ENCODE measurements around the gene CYP4F11. TPM values are rescaled to one million over a fixed set of nuclear protein-coding genes. Genes with fewer than 3 reads are reported as not detected.

The CYP4F11 gene
- total and polyA plus RNA-seq, 2 donors (not counting 3 experiments of a cell fraction or from before 2014, with no cell fraction given), result not detected

- H3K4me1 ChIP-seq (ENCODE audit: control insufficient read depth, extremely low read depth, insufficient read depth, low read length), result no peaks in the 10 kb centered on the region
- no peak for FAIRE-seq
- H2AFZ ChIP-seq (ENCODE audit: low read depth, low read length), result no peak overlapping the region
- ChIA-PET POLR2A (no interaction called here), CTCF (no interaction called here)
- no peak overlapping the region for H3K9ac ChIP-seq (replicated peaks; ENCODE audit: extremely low read depth, insufficient read depth, low read length)
- H3K9me3 ChIP-seq (replicated peaks; ENCODE audit: control insufficient read depth, insufficient read depth, low read length), result no peaks in the 10 kb centered on the region
- dilution Hi-C loops (cut with MboI; ENCODE audit: extremely low pct_ligation_motif_present, low sequenced_read_pairs), result no loop called here
- H4K20me1 ChIP-seq (replicated peaks; ENCODE audit: control insufficient read depth, extremely low read depth, insufficient read depth, low read length), result no peaks in the 10 kb centered on the region
- BruUV-seq (replicated peaks), result no TSS peak
- no peaks in the 10 kb centered on the region for H3K79me2 ChIP-seq (ENCODE audit: control insufficient read depth, insufficient read depth, low read length)
- no peaks in the 10 kb centered on the region for H3K36me3 ChIP-seq (ENCODE audit: control insufficient read depth in 2 of 2, extremely low read depth in 1 of 2, insufficient read depth in 2 of 2, low read length in 2 of 2)
- TF ChIP-seq FOS (IDR thresholded peaks at IDR 0.05; ENCODE audit: borderline replicate concordance, insufficient read depth, low read length), result no peak
- no peak for TF ChIP-seq CTCF (IDR thresholded peaks at IDR 0.05; ENCODE audit: extremely low read depth in 1 of 2, insufficient read depth in 1 of 2, low read depth in 1 of 2, low read length in 2 of 2)
- no peak for TF ChIP-seq EZH2 (IDR thresholded peaks at IDR 0.05; ENCODE audit: borderline replicate concordance, low read depth, low read length, severe bottlenecking)
- no peak for TF ChIP-seq GATA2 (IDR thresholded peaks at IDR 0.05; ENCODE audit: insufficient read depth, insufficient read length, low read depth, low read length)
- no peak overlapping the region for H3K4me2 ChIP-seq (ENCODE audit: insufficient read depth, low read length)
- no peak overlapping the region for H3K27ac ChIP-seq (ENCODE audit: insufficient read depth, low read depth, low read length)
- intact Hi-C loops (cut with micrococcal nuclease), result no loop called here
- no peaks in the 10 kb centered on the region for H3K9me1 ChIP-seq (replicated peaks; ENCODE audit: control insufficient read depth, extremely low read depth, insufficient read depth, low read length)
- DNase-seq (ENCODE audit: low read depth, low spot score), result no peak
- no peak overlapping the region for H3K4me3 ChIP-seq (replicated peaks in 1 of 3; ENCODE audit: insufficient read depth in 1 of 3, low read depth in 1 of 3, low read length in 3 of 3)
- H3K27me3 ChIP-seq (ENCODE audit: control insufficient read depth in 2 of 2, insufficient read depth in 2 of 2, low read length in 2 of 2), result no peaks in the 10 kb centered on the region
Observed at GRCh38 chr19:15962319-15962718, 28.0 kb upstream of the CYP4F11 start.

- intact Hi-C loops (cut with micrococcal nuclease) (no loop called here), dilution Hi-C loops (cut with MboI; ENCODE audit: extremely low pct_ligation_motif_present, low sequenced_read_pairs) (no loop called here)
- H3K9ac ChIP-seq (replicated peaks; ENCODE audit: extremely low read depth, insufficient read depth, low read length), result no peak overlapping the region
- H2AFZ ChIP-seq (ENCODE audit: low read depth, low read length), result no peak overlapping the region
- CTCF ChIA-PET, result no interaction called here
- DNase-seq (ENCODE audit: low read depth, low spot score) (no peak), FAIRE-seq (no peak)
- no peak overlapping the region for H3K4me2 ChIP-seq (ENCODE audit: insufficient read depth, low read length)
- POLR2A ChIA-PET, result no interaction called here
- H3K4me1 ChIP-seq (ENCODE audit: control insufficient read depth, extremely low read depth, insufficient read depth, low read length), result no peaks in the 10 kb centered on the region
- H3K4me3 ChIP-seq (replicated peaks in 1 of 3; ENCODE audit: insufficient read depth in 1 of 3, low read depth in 1 of 3, low read length in 3 of 3), result no peak overlapping the region
- no peak overlapping the region for H3K27ac ChIP-seq (ENCODE audit: insufficient read depth, low read depth, low read length)
- H3K27me3 ChIP-seq (ENCODE audit: control insufficient read depth in 2 of 2, insufficient read depth in 2 of 2, low read length in 2 of 2), result no peaks in the 10 kb centered on the region
- H4K20me1 ChIP-seq (replicated peaks; ENCODE audit: control insufficient read depth, extremely low read depth, insufficient read depth, low read length), result no peaks in the 10 kb centered on the region
- no peaks in the 10 kb centered on the region for H3K36me3 ChIP-seq (ENCODE audit: control insufficient read depth in 2 of 2, extremely low read depth in 1 of 2, insufficient read depth in 2 of 2, low read length in 2 of 2)
- BruUV-seq (replicated peaks), result no TSS peak
- TF ChIP-seq CTCF (IDR thresholded peaks at IDR 0.05; ENCODE audit: extremely low read depth in 1 of 2, insufficient read depth in 1 of 2, low read depth in 1 of 2, low read length in 2 of 2) (no peak), FOS (IDR thresholded peaks at IDR 0.05; ENCODE audit: borderline replicate concordance, insufficient read depth, low read length) (no peak), POLR2AphosphoS5 (IDR thresholded peaks at IDR 0.05; ENCODE audit: insufficient read depth, low read depth, low read length) (no peak), MYC (IDR thresholded peaks at IDR 0.05; ENCODE audit: low read depth, low read length) (no peak), EZH2 (IDR thresholded peaks at IDR 0.05; ENCODE audit: borderline replicate concordance, low read depth, low read length, severe bottlenecking) (no peak), GATA2 (IDR thresholded peaks at IDR 0.05; ENCODE audit: insufficient read depth, insufficient read length, low read depth, low read length) (no peak), MAX (IDR thresholded peaks at IDR 0.05; ENCODE audit: insufficient read depth, insufficient read length) (no peak), JUN (IDR thresholded peaks at IDR 0.05; ENCODE audit: borderline replicate concordance, insufficient read depth, insufficient read length, low read depth) (no peak), POLR2A (IDR thresholded peaks at IDR 0.05; ENCODE audit: low read depth, low read length) (no peak)
- no peaks in the 10 kb centered on the region for H3K9me1 ChIP-seq (replicated peaks; ENCODE audit: control insufficient read depth, extremely low read depth, insufficient read depth, low read length)
- H3K79me2 ChIP-seq (ENCODE audit: control insufficient read depth, insufficient read depth, low read length), result no peaks in the 10 kb centered on the region
- H3K9me3 ChIP-seq (replicated peaks; ENCODE audit: control insufficient read depth, insufficient read depth, low read length), result no peaks in the 10 kb centered on the region
Observed at GRCh38 chr19:15954820-15955219, 20.5 kb upstream of the CYP4F11 start.

All from endothelial cell of umbilical vein (primary cell).